ENCODE results near the gene FBXO30.

Gene FBXO30

DNA sequence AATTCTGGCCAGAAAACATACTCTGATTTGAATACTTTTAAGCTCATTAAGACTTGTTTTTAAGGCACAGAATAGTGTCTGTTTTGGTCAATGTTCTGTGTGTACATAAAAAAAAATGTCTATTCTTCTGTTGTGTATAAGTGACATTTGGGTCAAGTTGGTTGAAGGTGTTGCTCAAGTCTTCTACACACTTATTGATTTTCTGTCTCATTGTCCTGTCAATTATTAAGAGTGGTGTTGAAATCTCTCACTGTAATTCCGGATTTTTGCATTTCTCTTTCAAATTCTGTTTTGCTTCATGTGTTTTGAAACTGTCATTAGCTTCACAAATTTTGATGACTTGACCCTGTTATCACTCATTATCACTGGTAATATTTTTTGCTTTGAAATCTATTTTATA lies 41.7 kb downstream of the FBXO30 start:
- Histone ChIP-seq H3K36me3 (no peaks in the 10 kb centered on the region), H3K27ac (no peak overlapping the region), H3K4me1 (ENCODE audit: control insufficient read depth in 1 of 2, insufficient read depth in 1 of 2, low read depth in 1 of 2, low read length in 1 of 2) (no peaks in the 10 kb centered on the region), H3K4me3 (ENCODE audit: low read depth in 1 of 2, low read length in 1 of 2) (no peak overlapping the region), H3K27me3 (no peaks in the 10 kb centered on the region), H3K9me3 (no peaks in the 10 kb centered on the region)
- TF ChIP-seq CTCF (IDR thresholded peaks at IDR 0.05): no peak

DNA sequence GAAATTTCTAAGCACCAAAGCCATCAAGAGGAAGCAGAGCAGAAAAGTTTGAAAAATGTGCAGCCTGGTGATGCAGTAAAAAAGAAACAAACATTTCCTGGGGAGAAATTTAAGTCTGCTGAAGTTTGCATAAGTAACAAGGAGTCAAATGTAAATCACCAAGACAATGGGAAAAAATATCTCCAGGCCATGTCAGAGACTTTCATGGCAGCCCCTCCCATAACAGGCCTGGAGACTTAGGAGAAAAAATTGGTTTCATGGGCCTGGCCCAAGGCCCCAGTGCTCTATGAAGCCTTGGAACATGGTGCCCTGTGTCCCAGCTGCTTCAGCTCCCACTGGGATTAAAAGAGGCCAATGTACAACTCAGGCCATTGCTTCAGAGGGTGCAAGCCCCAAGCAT lies 49.1 kb downstream of the FBXO30 start:
- no peak overlapping the region for H3K27ac ChIP-seq
- H3K9me3 ChIP-seq: no peaks in the 10 kb centered on the region
- no peak for TF ChIP-seq CTCF (IDR thresholded peaks at IDR 0.05)
- H3K27me3 ChIP-seq: no peaks in the 10 kb centered on the region
- H3K36me3 ChIP-seq: no peaks in the 10 kb centered on the region
- H3K4me1 ChIP-seq (ENCODE audit: control insufficient read depth in 1 of 2, insufficient read depth in 1 of 2, low read depth in 1 of 2, low read length in 1 of 2): no peaks in the 10 kb centered on the region
- no peak overlapping the region for H3K4me3 ChIP-seq (ENCODE audit: low read depth in 1 of 2, low read length in 1 of 2)

- Histone ChIP-seq H3K27ac (no peak overlapping the region), H3K4me1 (ENCODE audit: control insufficient read depth in 1 of 2, insufficient read depth in 1 of 2, low read depth in 1 of 2, low read length in 1 of 2) (no peaks in the 10 kb centered on the region), H3K27me3 (no peaks in the 10 kb centered on the region), H3K36me3 (no peaks in the 10 kb centered on the region), H3K4me3 (ENCODE audit: low read depth in 1 of 2, low read length in 1 of 2) (no peak overlapping the region), H3K9me3 (no peaks in the 10 kb centered on the region)
- no peak for TF ChIP-seq CTCF (IDR thresholded peaks at IDR 0.05)
Observed at GRCh38 chr6:145763742-145764141, 50.9 kb downstream of the FBXO30 start.

DNA sequence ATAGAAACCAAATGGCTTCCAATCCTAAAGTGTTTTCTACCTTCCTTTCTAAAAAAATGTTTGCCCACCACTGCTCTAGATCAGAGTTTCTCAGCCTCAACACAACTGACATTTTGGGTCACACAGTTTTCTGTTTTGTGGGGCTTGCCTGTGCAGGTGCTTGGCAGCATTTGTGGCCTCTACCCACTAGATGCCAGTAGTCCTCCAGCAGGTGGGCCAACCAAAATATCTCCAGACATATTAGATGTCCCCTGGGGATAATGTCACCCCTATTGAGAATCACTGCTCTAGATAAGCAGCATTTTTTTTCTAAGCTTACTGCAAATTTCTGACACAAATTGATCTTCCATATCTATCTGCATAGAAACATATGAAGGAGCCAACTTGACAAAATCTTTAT lies 53.0 kb downstream of the FBXO30 start:
- TF ChIP-seq CTCF (IDR thresholded peaks at IDR 0.05): no peak

DNA sequence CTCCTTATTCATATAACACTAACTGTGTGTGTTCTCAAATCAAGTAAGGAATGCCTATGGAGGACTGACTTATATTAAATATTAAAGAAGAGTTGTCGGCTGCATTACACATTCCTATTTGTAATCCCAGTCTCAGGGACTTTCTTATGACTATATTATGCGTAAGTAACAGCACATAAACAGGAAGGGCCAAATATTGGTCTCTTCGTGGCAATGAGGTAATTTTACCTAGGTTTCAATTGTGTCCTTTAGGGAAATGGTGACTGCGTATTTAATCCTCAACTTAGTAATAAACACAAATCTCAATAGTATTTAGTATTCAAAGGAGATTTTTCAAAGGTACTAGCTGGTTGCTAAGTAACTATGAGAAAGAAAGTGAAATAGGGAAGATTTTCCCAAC lies 56.5 kb downstream of the FBXO30 start:
- H3K9me3 ChIP-seq: no peaks in the 10 kb centered on the region
- H3K4me3 ChIP-seq (ENCODE audit: low read depth in 1 of 2, low read length in 1 of 2): no peak overlapping the region
- H3K27ac ChIP-seq: no peak overlapping the region
- no peaks in the 10 kb centered on the region for H3K27me3 ChIP-seq
- peaks cover 8 to 14% of the 10 kb centered on the region in 2 experiments for H3K4me1 ChIP-seq (ENCODE audit: control insufficient read depth in 1 of 2, insufficient read depth in 1 of 2, low read depth in 1 of 2, low read length in 1 of 2)
- no peaks in the 10 kb centered on the region for H3K36me3 ChIP-seq
- TF ChIP-seq CTCF (IDR thresholded peaks at IDR 0.05): no peak

More for the DNA sequence above, 53.0 kb downstream of the FBXO30 start:
- no peaks in the 10 kb centered on the region for H3K27me3 ChIP-seq
- H3K27ac ChIP-seq: no peak overlapping the region
- H3K9me3 ChIP-seq: no peaks in the 10 kb centered on the region
- no peak overlapping the region for H3K4me3 ChIP-seq (ENCODE audit: low read depth in 1 of 2, low read length in 1 of 2)
- no peaks in the 10 kb centered on the region for H3K36me3 ChIP-seq
- peaks cover 0 to 4% of the 10 kb centered on the region in 2 experiments for H3K4me1 ChIP-seq (ENCODE audit: control insufficient read depth in 1 of 2, insufficient read depth in 1 of 2, low read depth in 1 of 2, low read length in 1 of 2)

DNA sequence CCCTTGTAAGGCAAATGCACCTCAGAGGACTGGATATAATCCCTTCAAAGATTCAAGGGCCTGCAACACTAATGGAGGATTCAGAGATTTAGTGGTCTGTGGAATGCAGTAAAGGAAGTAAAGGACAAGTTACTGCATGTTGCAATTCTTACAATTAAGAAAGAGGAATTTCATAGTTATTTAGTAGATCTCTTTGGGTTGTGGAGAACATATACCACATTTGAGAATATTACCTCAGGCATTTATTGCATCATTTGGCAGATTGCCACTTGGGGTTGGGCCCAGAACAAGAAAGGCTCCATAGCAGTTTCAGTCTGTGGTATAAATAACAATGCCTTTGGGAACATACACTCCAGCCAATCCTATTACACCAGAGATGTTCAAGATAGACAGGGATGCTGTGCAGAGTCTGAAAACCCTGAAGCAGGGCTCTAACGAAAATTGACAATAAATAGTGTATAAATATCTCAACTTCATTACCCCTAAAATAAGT lies 58.4 kb downstream of the FBXO30 start:
- TF ChIP-seq CTCF (IDR thresholded peaks at IDR 0.05): no peak
- no peak overlapping the region for H3K27ac ChIP-seq
- H3K36me3 ChIP-seq: no peaks in the 10 kb centered on the region
- no peak overlapping the region for H3K4me3 ChIP-seq (ENCODE audit: low read depth in 1 of 2, low read length in 1 of 2)
- H3K27me3 ChIP-seq: no peaks in the 10 kb centered on the region
- peaks cover 8 to 14% of the 10 kb centered on the region in 2 experiments for H3K4me1 ChIP-seq (ENCODE audit: control insufficient read depth in 1 of 2, insufficient read depth in 1 of 2, low read depth in 1 of 2, low read length in 1 of 2)
- no peaks in the 10 kb centered on the region for H3K9me3 ChIP-seq
